ENCODE measurements around the gene PLCB4. TPM values are rescaled to one million over a fixed set of nuclear protein-coding genes. Genes with fewer than 3 reads are reported as not detected.

Gene PLCB4
- polyA plus RNA-seq, 1 of the 3 experiments (the other 2 are of a cell fraction): 5.5 TPM

DNA sequence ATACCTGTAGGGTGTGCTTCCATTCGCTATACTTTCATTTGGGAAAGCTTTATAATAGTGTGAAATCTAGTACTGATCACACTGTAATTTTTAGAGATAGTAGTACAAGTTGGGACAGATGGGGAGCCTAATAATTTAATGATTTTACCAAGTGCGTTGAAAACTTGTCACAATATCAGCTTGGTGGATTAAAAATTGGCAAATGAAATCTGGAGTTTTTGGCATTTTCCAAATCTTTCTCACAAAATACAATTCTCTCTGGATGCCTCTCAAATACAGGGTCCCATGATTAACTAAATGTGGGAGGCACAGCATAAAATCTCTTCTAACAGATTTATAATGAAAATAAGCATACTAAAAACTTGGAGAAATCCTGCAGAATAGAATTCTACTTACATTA, 96.4 kb downstream of the PLCB4 start:
- no peak overlapping the region for H2AFZ ChIP-seq (ENCODE audit: low read depth)
- H3K27me3 ChIP-seq (ENCODE audit: insufficient read depth): no peaks in the 10 kb centered on the region
- H3K79me2 ChIP-seq (ENCODE audit: insufficient read depth): no peaks in the 10 kb centered on the region; the same call in 1 of the 2 replicates
- no peak overlapping the region for H3K4me2 ChIP-seq
- TF ChIP-seq, protein P1, sequence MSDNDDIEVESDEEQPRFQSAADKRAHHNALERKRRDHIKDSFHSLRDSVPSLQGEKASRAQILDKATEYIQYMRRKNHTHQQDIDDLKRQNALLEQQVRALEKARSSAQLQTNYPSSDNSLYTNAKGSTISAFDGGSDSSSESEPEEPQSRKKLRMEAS (IDR thresholded peaks at IDR 0.05; ENCODE audit: low read depth): no peak
- H3K27ac ChIP-seq (ENCODE audit: low read depth in 2 of 2, low read length in 1 of 2): no peak overlapping the region
- WGBS (ENCODE audit: low lambda C conversion rate): 95% methylated on average over 2 of the region's 2 CpGs
- peaks cover 12 to 16% of the 10 kb centered on the region in 2 experiments; a peak in 3 of 4 replicates for H3K4me1 ChIP-seq (ENCODE audit: control insufficient read depth in 1 of 2, insufficient read depth in 2 of 2, low read depth in 1 of 2, low read length in 1 of 2)
- no peaks in the 10 kb centered on the region for H3F3A ChIP-seq (replicated peaks; ENCODE audit: insufficient read depth)
- DNase-seq: no peak
- POLR2A ChIA-PET: interaction anchor here (0.9 kb wide), 1 partner anchor 95 kb away, joined by 3 read pairs; no protein-coding TSS in a partner anchor
- no peaks in the 10 kb centered on the region for H3K36me3 ChIP-seq (replicated peaks in 1 of 2; ENCODE audit: control insufficient read depth in 1 of 2, insufficient read depth in 2 of 2, low read length in 1 of 2)
- H4K20me1 ChIP-seq (ENCODE audit: insufficient read depth): no peaks in the 10 kb centered on the region
- no peak overlapping the region for H3K4me3 ChIP-seq (ENCODE audit: low read depth in 2 of 2, low read length in 1 of 2)
- H3K9me2 ChIP-seq: no peaks in the 10 kb centered on the region
- CTCF ChIA-PET: no interaction called here
- H3K9ac ChIP-seq: no peak overlapping the region
- H3K9me3 ChIP-seq: no peaks in the 10 kb centered on the region

DNA sequence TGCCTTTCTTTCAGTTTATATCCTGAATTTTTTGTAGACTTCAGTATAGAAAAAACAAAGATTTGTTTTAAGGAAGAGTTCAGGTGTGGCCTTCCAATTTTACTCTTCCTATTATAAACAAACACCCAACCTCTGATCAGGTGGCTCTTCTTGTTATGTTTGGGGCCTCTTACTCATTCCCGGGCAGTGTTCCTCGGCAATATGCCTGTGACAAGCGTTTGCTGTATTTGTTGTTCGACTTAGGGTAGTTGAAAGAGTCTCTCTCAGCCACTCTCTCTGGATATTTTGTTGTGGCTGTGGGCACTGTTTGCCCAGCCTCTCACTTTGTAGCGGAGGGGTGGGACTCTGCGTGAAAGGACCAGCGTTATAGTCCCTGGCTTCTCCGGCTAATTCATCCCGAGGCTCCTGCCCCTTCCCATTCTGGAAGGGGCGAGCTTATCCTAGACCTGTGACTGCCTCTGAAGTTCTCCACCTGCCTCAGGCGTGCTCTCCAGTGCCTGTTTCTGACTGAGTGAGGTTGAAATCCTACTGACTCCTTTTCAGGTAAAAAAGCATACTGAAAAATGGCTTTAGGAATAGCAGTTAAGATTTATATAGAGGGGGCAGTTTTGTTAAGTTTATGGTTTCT, 97.4 kb downstream of the PLCB4 start:
- no peaks in the 10 kb centered on the region for H4K20me1 ChIP-seq (ENCODE audit: insufficient read depth)
- no peak overlapping the region for H3K9ac ChIP-seq
- ChIA-PET CTCF (interaction anchor here (1.7 kb wide), 1 partner anchor 9 kb away, joined by 3 read pairs; no protein-coding TSS in a partner anchor), POLR2A (interaction anchor here (0.6 kb wide), 1 partner anchor 71 kb away, joined by 3 read pairs; no protein-coding TSS in a partner anchor)
- no peaks in the 10 kb centered on the region for H3K36me3 ChIP-seq (replicated peaks in 1 of 2; ENCODE audit: control insufficient read depth in 1 of 2, insufficient read depth in 2 of 2, low read length in 1 of 2)
- 86% methylated on average over 11 of the region's 11 CpGs for WGBS (ENCODE audit: low lambda C conversion rate)
- H3K4me2 ChIP-seq: no peak overlapping the region
- no peak overlapping the region for H3K4me3 ChIP-seq (ENCODE audit: low read depth in 2 of 2, low read length in 1 of 2)
- H3K27ac ChIP-seq (ENCODE audit: low read depth in 2 of 2, low read length in 1 of 2): no peak overlapping the region
- no peak overlapping the region for H2AFZ ChIP-seq (ENCODE audit: low read depth)
- no peaks in the 10 kb centered on the region for H3K9me2 ChIP-seq
- DNase-seq: no peak
- H3K27me3 ChIP-seq (ENCODE audit: insufficient read depth): no peaks in the 10 kb centered on the region
- TF ChIP-seq FOXJ3 (CRISPR knock-in tag; IDR thresholded peaks at IDR 0.05): no peak
- no peak for TF ChIP-seq SIN3A (IDR thresholded peaks at IDR 0.05; ENCODE audit: borderline replicate concordance, low read depth, low read length)
- TF ChIP-seq GABPA (IDR thresholded peaks at IDR 0.05; ENCODE audit: low read depth): no peak
- TF ChIP-seq TCF12 (IDR thresholded peaks at IDR 0.05): no peak
- TF ChIP-seq EP300 (IDR thresholded peaks at IDR 0.05; ENCODE audit: borderline replicate concordance in 1 of 2, low read depth in 1 of 2, low read length in 1 of 2): no peak
- no peak for TF ChIP-seq TAF1 (IDR thresholded peaks at IDR 0.05; ENCODE audit: borderline replicate concordance, low read depth, low read length)
- TF ChIP-seq RAD21 (IDR thresholded peaks at IDR 0.05; ENCODE audit: low read length): no peak
- no peak for TF ChIP-seq YY1 (IDR thresholded peaks at IDR 0.05; ENCODE audit: low read depth)
- no peak for TF ChIP-seq RXRA (IDR thresholded peaks at IDR 0.05; ENCODE audit: borderline replicate concordance, low read depth)
- no peak for TF ChIP-seq SMC3 (IDR thresholded peaks at IDR 0.05; ENCODE audit: low read depth, low read length)
- no peak for TF ChIP-seq MEF2A (IDR thresholded peaks at IDR 0.05; ENCODE audit: borderline replicate concordance, low read depth)
- TF ChIP-seq NRF1 (IDR thresholded peaks at IDR 0.05; ENCODE audit: low read depth, low read length): no peak
- TF ChIP-seq, protein P2, sequence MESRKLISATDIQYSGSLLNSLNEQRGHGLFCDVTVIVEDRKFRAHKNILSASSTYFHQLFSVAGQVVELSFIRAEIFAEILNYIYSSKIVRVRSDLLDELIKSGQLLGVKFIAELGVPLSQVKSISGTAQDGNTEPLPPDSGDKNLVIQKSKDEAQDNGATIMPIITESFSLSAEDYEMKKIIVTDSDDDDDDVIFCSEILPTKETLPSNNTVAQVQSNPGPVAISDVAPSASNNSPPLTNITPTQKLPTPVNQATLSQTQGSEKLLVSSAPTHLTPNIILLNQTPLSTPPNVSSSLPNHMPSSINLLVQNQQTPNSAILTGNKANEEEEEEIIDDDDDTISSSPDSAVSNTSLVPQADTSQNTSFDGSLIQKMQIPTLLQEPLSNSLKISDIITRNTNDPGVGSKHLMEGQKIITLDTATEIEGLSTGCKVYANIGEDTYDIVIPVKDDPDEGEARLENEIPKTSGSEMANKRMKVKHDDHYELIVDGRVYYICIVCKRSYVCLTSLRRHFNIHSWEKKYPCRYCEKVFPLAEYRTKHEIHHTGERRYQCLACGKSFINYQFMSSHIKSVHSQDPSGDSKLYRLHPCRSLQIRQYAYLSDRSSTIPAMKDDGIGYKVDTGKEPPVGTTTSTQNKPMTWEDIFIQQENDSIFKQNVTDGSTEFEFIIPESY (IDR thresholded peaks at IDR 0.05; ENCODE audit: borderline replicate concordance, low read depth): no peak
- TF ChIP-seq, protein P3, sequence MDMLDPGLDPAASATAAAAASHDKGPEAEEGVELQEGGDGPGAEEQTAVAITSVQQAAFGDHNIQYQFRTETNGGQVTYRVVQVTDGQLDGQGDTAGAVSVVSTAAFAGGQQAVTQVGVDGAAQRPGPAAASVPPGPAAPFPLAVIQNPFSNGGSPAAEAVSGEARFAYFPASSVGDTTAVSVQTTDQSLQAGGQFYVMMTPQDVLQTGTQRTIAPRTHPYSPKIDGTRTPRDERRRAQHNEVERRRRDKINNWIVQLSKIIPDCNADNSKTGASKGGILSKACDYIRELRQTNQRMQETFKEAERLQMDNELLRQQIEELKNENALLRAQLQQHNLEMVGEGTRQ (IDR thresholded peaks at IDR 0.05; ENCODE audit: borderline replicate concordance, low read depth, low read length): no peak
- no peak for TF ChIP-seq TEAD4 (IDR thresholded peaks at IDR 0.05; ENCODE audit: borderline replicate concordance, insufficient read depth)
- no peak for TF ChIP-seq MXI1 (IDR thresholded peaks at IDR 0.05; ENCODE audit: low read depth, low read length)
- no peak for TF ChIP-seq FOXM1 (IDR thresholded peaks at IDR 0.05; ENCODE audit: low read depth)
- TF ChIP-seq NFIC (IDR thresholded peaks at IDR 0.05; ENCODE audit: borderline replicate concordance): no peak
- TF ChIP-seq EZH2phosphoT487 (IDR thresholded peaks at IDR 0.05; ENCODE audit: borderline replicate concordance, low read depth): no peak
- no peaks in the 10 kb centered on the region for H3F3A ChIP-seq (replicated peaks; ENCODE audit: insufficient read depth)
- peaks cover 4 to 14% of the 10 kb centered on the region in 2 experiments; a peak in 2 of 4 replicates for H3K4me1 ChIP-seq (ENCODE audit: control insufficient read depth in 1 of 2, insufficient read depth in 2 of 2, low read depth in 1 of 2, low read length in 1 of 2)
- no peaks in the 10 kb centered on the region; the same call in 1 of the 2 replicates for H3K79me2 ChIP-seq (ENCODE audit: insufficient read depth)
- no peaks in the 10 kb centered on the region for H3K9me3 ChIP-seq

Measured in SK-N-SH (cell line).